GM18508 (cell line): ENCODE data around the gene MGST2.
"Not testable (repeated sequence)": the region's sequence is repeated elsewhere in the genome, so short reads cannot be mapped to it uniquely, and the experiment has no call there.

Source experiments
- ATAC-seq: cut with Tn5 transposase; IDR thresholded peaks from one replicate; pipeline ENCODE4 v1.9.1; 2021; ENCODE audit warnings: moderate number of reproducible peaks; ENCODE audit not compliant: insufficient read depth, unreplicated experiment

The MGST2 gene

GRCh38 chr4:139696491-139696890, 30.9 kb downstream of the MGST2 start:
- no peak for ATAC-seq

DNA sequence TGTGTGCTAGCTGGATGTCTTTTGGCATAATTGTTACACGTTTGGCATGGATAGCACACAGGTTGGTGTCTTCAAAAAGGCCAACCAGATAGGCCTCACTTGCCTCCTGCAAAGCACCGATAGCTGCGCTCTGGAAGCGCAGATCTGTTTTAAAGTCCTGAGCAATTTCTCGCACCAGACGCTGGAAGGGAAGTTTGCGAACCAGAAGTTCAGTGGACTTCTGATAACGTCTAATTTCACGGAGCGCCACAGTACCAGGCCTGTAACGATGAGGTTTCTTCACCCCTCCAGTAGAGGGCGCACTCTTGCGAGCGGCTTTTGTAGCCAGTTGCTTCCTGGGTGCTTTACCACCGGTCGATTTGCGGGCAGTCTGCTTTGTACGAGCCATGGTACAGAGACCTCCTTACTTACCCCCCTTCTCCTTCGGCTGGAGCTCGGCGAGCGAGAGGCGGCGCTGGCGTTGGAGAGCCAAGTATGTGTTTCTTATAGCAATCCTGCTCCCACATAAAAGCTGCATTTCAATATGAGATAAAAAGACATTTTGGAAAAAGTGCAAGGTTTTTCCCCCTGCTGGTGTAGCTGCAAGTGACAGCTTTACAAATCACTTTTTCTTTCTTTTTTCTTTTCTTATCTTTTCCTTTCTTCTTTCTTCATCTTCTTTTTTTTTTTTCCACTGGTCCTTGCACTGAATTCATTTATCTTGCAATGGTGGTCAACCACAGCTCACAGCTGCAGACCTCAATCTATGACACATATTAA, 32.7 kb downstream of the MGST2 start:
- ATAC-seq, result not testable (repeated sequence)

DNA sequence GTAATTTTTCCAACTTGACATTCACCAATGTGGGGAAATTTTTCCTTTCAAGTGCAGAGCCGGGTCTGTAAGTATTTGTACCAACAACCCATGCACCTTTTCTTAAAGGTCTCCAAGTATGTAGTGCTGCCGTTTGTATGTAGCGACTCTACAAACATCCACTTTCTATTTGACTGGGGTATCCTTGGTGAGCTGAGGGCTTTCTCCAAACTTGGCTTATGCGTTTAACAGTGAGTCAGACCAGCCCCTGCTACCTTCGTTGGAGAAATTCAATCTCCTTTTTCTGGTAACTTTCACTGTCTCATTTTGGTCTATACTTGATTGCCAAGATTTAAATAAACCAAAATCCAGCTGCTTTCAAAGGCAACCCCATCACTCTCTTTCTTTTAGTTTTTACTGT, 34.9 kb downstream of the MGST2 start:
- ATAC-seq, result no peak

DNA sequence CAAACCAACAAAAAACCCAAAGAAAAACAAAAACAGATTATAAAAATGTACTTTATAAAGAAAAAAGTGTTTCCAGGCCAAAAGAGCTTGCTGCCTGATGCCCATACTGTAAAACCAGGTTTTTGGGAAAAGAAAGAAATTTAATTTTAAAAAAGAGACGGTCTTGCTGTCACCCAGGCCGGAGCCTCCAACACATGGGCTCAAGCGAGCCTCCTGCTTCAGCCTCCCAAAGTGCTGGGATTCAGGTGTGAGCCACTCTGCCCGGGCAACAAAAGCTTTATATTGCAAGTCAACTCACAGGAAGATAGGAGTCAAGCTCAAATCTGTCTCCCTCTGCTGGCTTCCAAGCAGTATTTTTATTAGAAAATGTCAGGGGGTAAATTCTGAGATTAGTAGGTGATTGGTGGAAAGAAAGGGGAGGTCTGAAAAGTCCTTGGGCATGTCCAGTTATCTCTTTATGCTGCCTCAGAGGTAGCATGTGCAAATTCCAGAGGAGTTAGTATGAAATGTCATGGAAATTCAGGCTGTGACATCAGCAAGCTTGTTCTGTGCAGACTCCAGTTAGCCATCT, 39.4 kb downstream of the MGST2 start:
- ATAC-seq, result no peak

GRCh38 chr4:139709660-139710059, 44.0 kb downstream of the MGST2 start:
- no peak for ATAC-seq

- no peak for ATAC-seq
These were observed 44.5 kb downstream of the MGST2 start for GRCh38 chr4:139710073-139710472.

DNA sequence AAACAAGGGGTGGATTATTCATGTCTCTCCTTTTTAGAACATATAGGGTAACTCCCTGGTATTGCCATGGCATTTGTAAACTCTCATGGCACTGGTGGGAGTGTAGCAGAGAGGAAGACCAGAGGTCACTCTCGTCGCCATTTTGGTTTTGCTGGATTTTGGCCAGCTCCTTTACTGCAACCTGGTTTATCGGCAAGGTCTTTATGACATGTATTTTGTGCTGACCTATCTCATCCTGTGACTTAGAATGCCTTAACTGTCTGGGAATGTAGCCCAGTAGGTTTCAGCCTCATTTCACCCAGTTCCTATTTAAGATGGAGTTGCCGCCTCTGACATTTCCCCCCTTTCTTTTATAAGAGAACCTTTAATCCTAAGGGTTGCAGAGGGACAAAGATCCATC, 45.8 kb downstream of the MGST2 start:
- ATAC-seq, result no peak

DNA sequence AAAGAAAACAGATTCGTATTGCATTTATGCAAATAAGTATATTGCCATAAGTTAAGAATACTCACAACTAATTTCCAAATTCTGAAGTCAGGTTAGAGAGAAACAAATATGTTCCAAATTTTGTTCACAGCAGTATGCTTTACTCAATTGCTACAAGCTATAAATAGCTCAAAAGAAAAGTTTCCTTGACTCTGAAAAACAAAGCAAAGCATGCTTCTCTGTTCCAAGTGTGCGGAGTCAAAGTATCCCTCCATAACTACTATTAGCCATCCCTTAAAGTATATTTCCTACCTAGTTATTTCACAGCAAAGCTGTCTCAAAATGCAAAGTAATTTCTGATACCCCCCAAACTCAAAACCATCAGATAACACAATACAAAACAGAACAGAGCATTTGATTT, 47.3 kb downstream of the MGST2 start:
- ATAC-seq, result no peak

GRCh38 chr4:139715746-139716391, 50.2 kb downstream of the MGST2 start:
- ATAC-seq, result no peak

GRCh38 chr4:139718358-139718757, 52.7 kb downstream of the MGST2 start:
- ATAC-seq, result no peak

GRCh38 chr4:139718833-139719232, 53.2 kb downstream of the MGST2 start:
- ATAC-seq, result no peak

DNA sequence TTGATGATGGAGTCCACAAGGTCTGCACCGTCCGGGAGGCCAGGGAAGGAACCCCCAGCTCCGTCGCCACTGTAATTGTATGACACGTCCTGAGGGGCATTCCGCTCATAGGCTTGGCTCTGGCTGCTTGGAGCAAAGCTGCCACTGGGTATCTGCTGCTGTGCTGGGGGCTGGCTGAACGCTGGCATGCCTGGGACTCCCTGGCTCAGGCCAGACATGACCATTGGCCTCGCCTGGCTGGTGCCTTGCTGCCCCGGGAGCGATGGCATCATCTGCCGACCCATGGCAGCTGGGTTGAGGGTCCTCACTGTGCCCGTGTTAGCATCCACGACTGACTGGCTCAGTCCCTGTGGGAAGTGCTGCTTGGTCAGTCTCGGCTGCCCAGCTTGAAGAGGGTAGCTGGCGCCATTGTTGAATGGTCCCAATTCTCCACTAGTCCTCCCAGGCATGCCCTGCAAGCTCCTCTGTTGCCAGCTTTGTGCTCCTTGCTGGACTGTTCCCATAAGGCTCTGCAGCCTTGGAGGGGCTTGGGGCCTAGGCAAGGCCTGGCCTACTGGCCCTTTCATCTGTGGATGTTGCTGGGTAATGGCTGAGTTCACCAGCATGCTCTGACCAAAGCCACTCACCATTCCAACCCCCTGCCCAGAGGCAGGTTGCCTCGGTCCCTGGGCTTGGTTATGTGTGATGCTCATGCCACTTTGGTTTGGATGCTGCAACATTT, 53.9 kb downstream of the MGST2 start:
- ATAC-seq, result no peak

DNA sequence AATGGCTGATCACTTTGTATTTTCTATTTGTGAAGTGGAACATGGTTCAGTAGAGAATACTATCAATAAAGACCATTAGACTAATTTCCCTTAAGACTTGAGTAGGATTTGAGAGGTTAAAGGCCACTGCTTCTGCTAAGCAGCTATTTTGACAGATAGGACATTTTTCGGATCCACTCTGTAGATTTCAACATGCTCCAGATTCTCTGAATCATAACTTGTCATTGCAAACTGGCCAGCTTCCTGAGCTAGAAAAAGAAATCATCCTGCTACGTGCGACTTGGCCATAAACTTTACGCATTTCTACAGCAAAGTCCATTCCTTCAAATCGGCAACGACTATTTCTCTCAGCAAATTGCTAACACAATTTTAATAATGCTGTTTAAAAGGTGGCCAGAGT, 55.2 kb downstream of the MGST2 start:
- ATAC-seq, result no peak

DNA sequence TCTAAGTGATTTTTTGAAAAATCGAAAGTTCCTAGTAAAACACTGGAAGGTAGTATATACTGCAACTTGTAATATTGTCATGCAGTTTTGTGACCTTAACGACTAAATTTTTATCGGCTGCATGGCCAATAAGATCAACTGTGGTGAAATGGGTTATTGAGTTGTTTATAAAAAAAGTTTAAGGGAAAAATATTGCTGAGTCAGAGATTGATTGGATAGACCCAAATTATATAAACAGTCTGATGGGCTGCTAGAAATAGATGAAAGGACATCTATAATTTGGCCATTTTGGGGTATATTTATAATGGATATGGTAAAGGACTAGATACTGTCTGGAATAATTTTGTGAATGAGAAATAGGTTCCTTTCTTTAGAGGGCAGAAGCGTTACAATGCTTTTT, 56.2 kb downstream of the MGST2 start:
- no peak for ATAC-seq

DNA sequence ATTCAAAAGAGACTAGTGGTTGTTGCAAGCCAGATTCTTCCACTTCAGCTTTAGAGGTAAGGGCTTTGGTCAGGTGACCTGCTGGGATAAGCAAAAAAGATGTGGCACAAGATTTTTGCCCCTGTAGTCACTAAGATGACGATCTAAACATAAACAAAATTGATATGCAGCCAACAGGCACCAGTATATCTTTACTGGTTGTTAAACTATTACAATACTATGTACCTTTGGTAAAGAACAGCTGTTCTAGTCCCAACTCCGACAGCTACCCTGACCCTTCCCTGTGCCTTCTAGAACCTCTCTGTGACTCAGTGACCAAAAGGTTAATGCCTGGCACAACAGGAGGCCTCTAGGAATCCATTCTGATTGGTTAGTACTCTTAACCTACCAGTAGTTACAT, 59.6 kb downstream of the MGST2 start:
- ATAC-seq, result no peak

- no peak for ATAC-seq
These were observed 61.0 kb downstream of the MGST2 start for GRCh38 chr4:139726615-139727014.

DNA sequence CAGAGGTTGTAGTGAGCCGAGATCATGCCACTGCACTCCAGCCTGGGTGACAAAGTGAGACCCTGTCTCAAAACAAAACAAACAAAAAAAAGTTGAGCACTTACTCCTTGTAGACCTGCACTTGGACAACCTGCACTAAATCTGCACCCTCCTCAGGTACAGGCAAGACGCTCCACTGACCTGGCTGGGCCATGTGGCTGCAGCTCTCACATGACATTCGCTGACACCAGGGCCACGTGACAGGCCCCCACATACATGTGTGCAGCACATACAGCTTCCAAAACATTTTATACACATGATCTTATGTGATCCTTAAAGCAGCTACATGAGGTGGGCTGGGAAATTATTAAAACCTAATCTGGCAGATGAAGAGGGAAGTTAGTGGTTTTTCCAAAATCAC, 62.5 kb downstream of the MGST2 start:
- no peak for ATAC-seq

DNA sequence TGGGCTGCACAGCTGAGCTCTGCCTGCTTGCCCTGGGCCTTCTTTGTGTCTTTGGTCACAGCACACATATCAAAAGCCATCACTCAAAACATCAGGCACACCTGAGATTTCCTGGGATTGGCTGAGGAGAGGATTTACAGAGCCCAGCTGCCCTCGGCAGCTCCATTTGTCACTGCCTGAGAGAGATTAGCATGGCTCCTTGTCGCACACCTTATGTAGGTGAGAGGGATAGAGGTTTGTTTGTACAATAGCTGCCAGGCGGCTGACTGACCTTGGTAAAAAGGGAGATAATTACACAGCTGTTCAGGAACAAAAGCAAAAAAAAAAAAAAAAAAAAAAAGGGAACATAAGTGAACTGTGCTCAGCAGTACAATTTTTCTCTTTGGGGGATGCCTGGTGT, 63.2 kb downstream of the MGST2 start:
- no peak for ATAC-seq

- no peak for ATAC-seq
These were observed 67.5 kb downstream of the MGST2 start for GRCh38 chr4:139732991-139733570.

- no peak for ATAC-seq
These were observed 68.7 kb downstream of the MGST2 start for GRCh38 chr4:139734201-139734874.
